Heart left ventricle (tissue), 16 donors: ENCODE results near the gene TMBIM1. TPM values are rescaled to one million over a fixed set of nuclear protein-coding genes. Genes with fewer than 3 reads are reported as not detected.

Experiments
- ATAC-seq, 4 donors: fragments of 200-7000 bp; cut with Tn5 transposase; one replicate each; pipeline ENCODE4 v1.9.1; 2020 to 2022; ENCODE audit warnings: moderate library complexity in 4 of 4, mild to moderate bottlenecking in 3 of 4, moderate number of reproducible peaks in 1 of 4
- DNase-seq, 5 donors: peaks; one replicate each; pipeline ENCODE4 v3.0.0-alpha.2; 2020
- H3K27ac ChIP-seq, 12 donors: fragments of 200-600 bp; sonication (generic) in 4 of 12; one replicate each; pipeline versions ENCODE4 v1.5.0 to v1.8.0; 2016 to 2022; ENCODE audit warnings: mild to moderate bottlenecking in 2 of 12
- H3K27me3 ChIP-seq, 9 donors: fragments of 200-600 bp; sonication (generic) in 2 of 9; one replicate each; pipeline versions ENCODE4 v1.5.1 to v1.8.0; 2016 to 2022; ENCODE audit warnings: mild to moderate bottlenecking in 3 of 9
- H3K36me3 ChIP-seq, 9 donors: fragments of 200-600 bp; sonication (generic) in 2 of 9; one replicate each; pipeline versions ENCODE4 v1.5.0 to v1.8.0; 2018 to 2022; ENCODE audit warnings: mild to moderate bottlenecking in 2 of 9
- H3K4me1 ChIP-seq, 12 donors: fragments of 200-600 bp; sonication (generic) in 4 of 12; one replicate each; pipeline versions ENCODE4 v1.5.0 to v1.8.0; 2016 to 2022; ENCODE audit warnings: mild to moderate bottlenecking in 3 of 12
- H3K4me3 ChIP-seq, 12 donors: fragments of 200-600 bp; sonication (generic) in 4 of 12; one replicate each; pipeline versions ENCODE4 v1.5.0 to v1.8.0; 2017 to 2022; ENCODE audit warnings: mild to moderate bottlenecking in 9 of 12, moderate library complexity in 4 of 12
- H3K9me3 ChIP-seq, 12 donors: fragments of 200-600 bp; sonication (generic) in 4 of 12; one replicate each; pipeline versions ENCODE4 v1.5.0 to v1.8.0; 2016 to 2022; ENCODE audit warnings: mild to moderate bottlenecking in 1 of 12
- POLR2A ChIP-seq, 2 donors: fragments of 450-650 bp; IDR thresholded peaks; one replicate each; pipeline ENCODE4 v1.6.1; 2017; ENCODE audit warnings: antibody characterized with exemption in 2 of 2, mild to moderate bottlenecking in 2 of 2, moderate library complexity in 2 of 2
- WGBS, 4 donors: extraction: QIAGEN DNeasy Blood & Tissue Kit in 2 of 4; methylation state at CpG; one replicate each; pipeline versions ENCODE4 v1.1.5 to v1.1.7; 2013 to 2018; 5-methylcytosine and 5-hydroxymethylcytosine counted together
- intact Hi-C, 10 donors: fragments of 100-400 bp; cut with DNase I; formaldehyde crosslinking; loops; one replicate each; pipeline versions ENCODE4 v1.11.1 to v1.14.2; 2022
- polyA plus RNA-seq, 2 donors: library from polyadenylated mRNA; stranded (reverse); fragments of 200-250 nt; gene quantifications; one replicate each; pipeline ENCODE4 v1.2.3, GENCODE V29; 2013
- total RNA-seq, 9 donors: library from RNA; depleted of rRNA in 2 of 9; stranded (reverse); fragments of >200 nt in 2 of 9; fragmentation: NEBNext Ultra II Directional in 3 of 9; extraction: Animal tissue kit (Norgen Biotek cat#: 25700) in 3 of 9; gene quantifications; one replicate each; pipeline versions ENCODE4 v1.1.0 to v1.2.4, GENCODE V29; 2016 to 2023
- TF ChIP-seq, protein P1 (sequence below), 12 donors: fragments of 200-600 bp; sonication (generic) in 4 of 12; IDR thresholded peaks; one replicate each; pipeline versions ENCODE4 v1.5.0 to v1.8.0; 2018 to 2022; ENCODE audit warnings: antibody characterized with exemption in 12 of 12, mild to moderate bottlenecking in 5 of 12
- donor health status: ischemic (EF 13 %, LVEDD 7.1; RV severe dilation, severe dysfunction).
- donor health status: healthy with polysubstance abuse.
- donor health status: DM: no; HTN: yes; CAD: no.
- donor health status: DM: no; HTN: no; CAD: no.
- donor health status: ischemic (EF 25% LVEDD 6.9; RV normal size, moderate dysfunction).
- donor health status: ischemic (EF 25% LVEDD 5.7; RV mildly dilated, moderate dysfunction).
- donor health status: healthy.
- donor health status: DM: yes; HTN: yes; CAD: no.
- donor health status: ischemic (EF 35%, LVEDD 5.7; RV mildly dilated, moderate dysfunction).
- donor health status: nonischemic (EF 11% LVEDD 7.7; RV severe dilation, severe dysfunction).
- donor health status: DM: yes; HTN: yes; CAD: no.
- donor health status: PGD.
- donor health status: ischemic (EF 29% LVEDD 5.4; RV normal size, mild dysfunction).
- donor health status: nonischemic (EF 23%, LVEDD 6.1; RV moderate dilation, normal function).

The TMBIM1 gene
- total and polyA plus RNA-seq, 11 donors, result 41.8 to 208 (median 126) TPM

DNA sequence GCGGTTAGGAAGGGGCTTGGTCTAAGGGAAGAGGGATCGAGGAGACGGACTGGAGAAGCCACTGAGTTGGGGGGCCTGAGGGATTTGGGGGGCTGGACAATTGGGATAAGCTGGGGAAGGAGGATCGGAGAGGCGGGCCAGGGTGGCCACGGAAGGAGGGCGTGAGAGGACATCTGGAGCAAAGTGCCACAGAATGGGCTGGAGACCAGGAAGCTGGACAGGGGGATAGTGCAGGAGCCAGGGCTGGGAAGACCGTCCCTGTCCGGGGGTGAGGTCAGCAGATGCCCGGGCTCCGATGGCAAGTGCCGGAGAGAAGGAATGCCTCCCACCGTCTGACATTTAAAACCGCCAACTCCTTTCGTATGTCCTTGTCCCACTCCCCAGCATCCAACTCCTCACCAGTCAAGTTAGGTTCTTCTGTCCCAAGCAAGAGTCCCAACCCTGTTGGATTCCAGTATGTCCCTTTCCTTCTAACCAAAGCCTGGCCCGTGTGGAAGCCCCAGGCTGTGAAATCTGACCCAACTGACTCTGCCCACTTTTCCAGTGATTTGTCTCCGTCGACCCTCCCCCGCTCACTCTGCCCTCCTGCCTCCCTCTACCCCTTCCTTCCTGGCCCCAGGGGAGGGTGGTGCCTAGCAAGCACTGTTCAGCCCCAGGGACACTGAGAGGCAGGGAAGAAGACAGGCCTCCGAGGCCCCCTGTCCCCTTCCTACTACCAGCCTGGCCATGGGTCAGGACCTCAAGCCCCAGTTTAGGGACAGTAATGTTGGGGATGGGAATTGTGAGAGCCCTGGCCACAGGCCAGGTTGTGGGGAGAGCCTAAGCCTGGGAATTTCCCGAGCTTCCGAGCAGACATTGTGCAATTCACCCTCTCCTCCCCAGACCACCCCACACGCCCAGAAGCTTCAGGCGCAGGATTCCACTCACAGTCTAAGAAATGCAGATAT, 31.5 kb upstream of the TMBIM1 start:
- ATAC-seq (peak; percentile 12 to 28 (median 26)), DNase-seq (peak in 2 of 5 donors; percentile 37 to 46)
- Histone ChIP-seq H3K9me3 (no peaks in the 10 kb centered on the region), H3K36me3 (no peaks in the 10 kb centered on the region), H3K4me3 (peak overlapping the region; percentile 62 to 89 (median 84)), H3K27me3 (no peaks in the 10 kb centered on the region), H3K4me1 (peaks cover 3 to 78% (median 21%) of the 10 kb centered on the region in 12 donors), H3K27ac (peak overlapping the region in 11 of 12 donors; percentile 64 to 88 (median 81))
- WGBS, 4 donors, result 14 to 18% (median 15%) methylated on average over 24 of the region's 24 CpGs
- intact Hi-C loops, result loop anchor here in 1 of 10 donors (5.0 kb wide), 1 partner anchor 44 kb away; no protein-coding TSS in a partner anchor
- TF ChIP-seq POLR2A (IDR thresholded peaks at IDR 0.05), result no peak
- TF ChIP-seq, protein P1, sequence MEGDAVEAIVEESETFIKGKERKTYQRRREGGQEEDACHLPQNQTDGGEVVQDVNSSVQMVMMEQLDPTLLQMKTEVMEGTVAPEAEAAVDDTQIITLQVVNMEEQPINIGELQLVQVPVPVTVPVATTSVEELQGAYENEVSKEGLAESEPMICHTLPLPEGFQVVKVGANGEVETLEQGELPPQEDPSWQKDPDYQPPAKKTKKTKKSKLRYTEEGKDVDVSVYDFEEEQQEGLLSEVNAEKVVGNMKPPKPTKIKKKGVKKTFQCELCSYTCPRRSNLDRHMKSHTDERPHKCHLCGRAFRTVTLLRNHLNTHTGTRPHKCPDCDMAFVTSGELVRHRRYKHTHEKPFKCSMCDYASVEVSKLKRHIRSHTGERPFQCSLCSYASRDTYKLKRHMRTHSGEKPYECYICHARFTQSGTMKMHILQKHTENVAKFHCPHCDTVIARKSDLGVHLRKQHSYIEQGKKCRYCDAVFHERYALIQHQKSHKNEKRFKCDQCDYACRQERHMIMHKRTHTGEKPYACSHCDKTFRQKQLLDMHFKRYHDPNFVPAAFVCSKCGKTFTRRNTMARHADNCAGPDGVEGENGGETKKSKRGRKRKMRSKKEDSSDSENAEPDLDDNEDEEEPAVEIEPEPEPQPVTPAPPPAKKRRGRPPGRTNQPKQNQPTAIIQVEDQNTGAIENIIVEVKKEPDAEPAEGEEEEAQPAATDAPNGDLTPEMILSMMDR (IDR thresholded peaks at IDR 0.05), result no peak

- Histone ChIP-seq H3K4me1 (peaks cover 3 to 70% (median 21%) of the 10 kb centered on the region in 12 donors), H3K4me3 (peak overlapping the region; percentile 62 to 89 (median 84)), H3K27ac (peak overlapping the region in 11 of 12 donors; percentile 64 to 88 (median 81)), H3K36me3 (no peaks in the 10 kb centered on the region), H3K27me3 (no peaks in the 10 kb centered on the region), H3K9me3 (no peaks in the 10 kb centered on the region)
- ATAC-seq (peak; percentile 52 to 91 (median 82)), DNase-seq (peak; percentile 75 to 88 (median 77))
- peak in 1 of 2 donors; percentile 55 for TF ChIP-seq POLR2A (IDR thresholded peaks at IDR 0.05)
- TF ChIP-seq, protein P1 (IDR thresholded peaks at IDR 0.05), result no peak
- 0 to 1% (median 0%) methylated on average over 31 to 69 of the region's 69 CpGs for WGBS, 4 donors
- intact Hi-C loops, result loop anchor here in 1 of 10 donors (5.0 kb wide), 1 partner anchor 44 kb away; no protein-coding TSS in a partner anchor
Observed at GRCh38 chr2:218322768-218323525, 30.6 kb upstream of the TMBIM1 start.

GRCh38 chr2:218320704-218321336, 28.5 kb upstream of the TMBIM1 start:
- 95 to 98% (median 96%) methylated on average over 3 of the region's 3 CpGs for WGBS, 4 donors
- no peak for ATAC-seq
- no peaks in the 10 kb centered on the region for H3K36me3 ChIP-seq

More at GRCh38 chr2:218320704-218321336, 28.5 kb upstream of the TMBIM1 start:
- Histone ChIP-seq H3K4me3 (no peak overlapping the region), H3K9me3 (no peaks in the 10 kb centered on the region), H3K27me3 (no peaks in the 10 kb centered on the region), H3K27ac (no peak overlapping the region), H3K4me1 (peaks cover 3 to 64% (median 21%) of the 10 kb centered on the region in 12 donors)
- TF ChIP-seq POLR2A (IDR thresholded peaks at IDR 0.05), result no peak
- TF ChIP-seq, protein P1 (IDR thresholded peaks at IDR 0.05), result no peak
- DNase-seq, result no peak
- intact Hi-C loops, result loop anchor here in 1 of 10 donors (5.0 kb wide), 1 partner anchor 46 kb away; no protein-coding TSS in a partner anchor
